GM12878 (cell line): ENCODE results near the gene APLP2. TPM values are rescaled to one million over a fixed set of nuclear protein-coding genes. Genes with fewer than 3 reads are reported as not detected.

Experiments
- ATAC-seq: fragments of 200-7000 bp; cut with Tn5 transposase; 3 replicates; pipeline ENCODE4 v1.9.1; 2020; ENCODE audit warnings: mild to moderate bottlenecking, moderate library complexity
- BruUV-seq: library from RNA; stranded (reverse); fragments of 400-500 nt; replicated peaks from 2 replicates; lab custom pipeline; 2021; lab: Mats Ljungman, UMichigan
- CTCF ChIA-PET: fragments of 300-600 bp; sonication (Branson Sonifier 250); formaldehyde crosslinking; extraction: SDS; loops from one replicate; lab custom pipeline; 2021; ENCODE audit warnings: inconsistent platforms; lab: Yijun Ruan, JAX
- POLR2A ChIA-PET: fragments of 350-600 bp; formaldehyde crosslinking; extraction: SDS; loops from one replicate; lab custom pipeline; 2021; ENCODE audit warnings: inconsistent platforms; lab: Charles Lee
- RAD21 ChIA-PET: fragments of 300-600 bp; sonication (Branson Sonifier 250); formaldehyde crosslinking; loops from one replicate; lab custom pipeline; 2023; ENCODE audit warnings: antibody characterized with exemption; ENCODE audit not compliant: unreplicated experiment; lab: Charles Lee
- SMC1A ChIA-PET: fragments of 300-600 bp; sonication (Branson Sonifier 250); formaldehyde crosslinking; loops from one replicate; lab custom pipeline; 2023; ENCODE audit not compliant: unreplicated experiment, uncharacterized antibody; lab: Charles Lee
- DNase-seq: peaks from one replicate; pipeline ENCODE4 v3.0.0-alpha.2; 2011; ENCODE audit warnings: low read depth, low spot score
- FAIRE-seq: peaks from 3 replicates; lab custom pipeline; 2011; peaks lifted over from hg19 to GRCh38; lab: Jason Lieb, UNC
- H2AFZ ChIP-seq: 2 replicates; pipeline ENCODE4 v1.6.0; 2011; ENCODE audit warnings: low read depth, low read length, control low read depth; ENCODE audit not compliant: control insufficient read depth
- H3K27ac ChIP-seq: 2 replicates; pipeline ENCODE4 v1.5.1; 2011; ENCODE audit warnings: control low read depth; ENCODE audit not compliant: control insufficient read depth, insufficient read depth
- H3K27me3 ChIP-seq, 2 experiments: replicated peaks in 1 of 2; 2 replicates each; pipeline versions ENCODE4 v1.6.0 to v1.6.1; 2011; ENCODE audit warnings: low read length in 1 of 2; ENCODE audit not compliant: control insufficient read depth in 2 of 2, insufficient read depth in 2 of 2
- H3K36me3 ChIP-seq, 2 experiments: 2 replicates each; pipeline ENCODE4 v1.5.1; 2011; ENCODE audit warnings: low read length in 1 of 2; ENCODE audit not compliant: control insufficient read depth in 2 of 2, insufficient read depth in 2 of 2
- H3K4me1 ChIP-seq: 2 replicates; pipeline ENCODE4 v1.6.1; 2011; ENCODE audit warnings: mild to moderate bottlenecking, low read length, moderate library complexity, mixed read lengths; ENCODE audit not compliant: control insufficient read depth, insufficient read depth
- H3K4me2 ChIP-seq: 2 replicates; pipeline ENCODE4 v1.6.0; 2011; ENCODE audit warnings: control low read depth; ENCODE audit not compliant: control insufficient read depth, insufficient read depth
- H3K4me3 ChIP-seq: fragments of 200-600 bp; sonication (generic); 2 replicates; pipeline ENCODE4 v1.5.1; 2016
- H3K79me2 ChIP-seq: 2 replicates; pipeline ENCODE4 v1.6.0; 2011; ENCODE audit warnings: low read length; ENCODE audit not compliant: control insufficient read depth, insufficient read depth
- H3K9ac ChIP-seq: 2 replicates; pipeline ENCODE4 v1.8.0; 2011; ENCODE audit warnings: low read length, control low read depth, mixed read lengths; ENCODE audit not compliant: control insufficient read depth, insufficient read depth
- H3K9me3 ChIP-seq: replicated peaks from 3 replicates; pipeline ENCODE4 v1.5.1; 2011; ENCODE audit warnings: mild to moderate bottlenecking, low read length; ENCODE audit not compliant: control insufficient read depth, insufficient read depth
- H4K20me1 ChIP-seq: 2 replicates; pipeline ENCODE4 v1.6.0; 2011; ENCODE audit not compliant: control insufficient read depth, insufficient read depth
- CBFB ChIP-seq: IDR thresholded peaks from 2 replicates; pipeline ENCODE4 v1.6.1; 2016; ENCODE audit warnings: antibody characterized with exemption, low read depth
- CUX1 ChIP-seq: IDR thresholded peaks from 2 replicates; pipeline ENCODE4 v1.6.1; 2012; ENCODE audit warnings: improper control_type of control experiment, low read depth, low read length; ENCODE audit not compliant: insufficient replicate concordance
- GATAD2B ChIP-seq: fragments of 450-650 bp; conservative IDR thresholded peaks from 2 replicates; pipeline ENCODE4 v1.6.1; 2017; ENCODE audit warnings: low read depth, mild to moderate bottlenecking, moderate library complexity
- MEF2B ChIP-seq: fragments of 450-650 bp; IDR thresholded peaks from 2 replicates; pipeline ENCODE4 v1.6.1; 2018; ENCODE audit warnings: mild to moderate bottlenecking, moderate library complexity; ENCODE audit not compliant: partially characterized antibody, poor library complexity, severe bottlenecking
- NR2F1 ChIP-seq: fragments of 450-650 bp; conservative IDR thresholded peaks from 2 replicates; pipeline ENCODE4 v1.6.1; 2017; ENCODE audit warnings: mild to moderate bottlenecking
- PML ChIP-seq: IDR thresholded peaks from 2 replicates; pipeline ENCODE4 v1.6.1; 2012; ENCODE audit warnings: low read length, inconsistent platforms
- POLR2A ChIP-seq: IDR thresholded peaks from 2 replicates; pipeline ENCODE4 v1.6.1; 2011; ENCODE audit warnings: low read depth, mild to moderate bottlenecking, low read length
- RAD21 ChIP-seq: IDR thresholded peaks from 2 replicates; pipeline ENCODE4 v1.6.1; 2011; ENCODE audit warnings: mild to moderate bottlenecking, low read depth, low read length, moderate library complexity; ENCODE audit not compliant: insufficient read depth
- RB1 ChIP-seq: fragments of 450-650 bp; formaldehyde crosslinking; IDR thresholded peaks from 2 replicates; pipeline ENCODE4 v1.6.1; 2017; ENCODE audit warnings: mild to moderate bottlenecking, borderline replicate concordance
- TBL1XR1 ChIP-seq: IDR thresholded peaks from 2 replicates; pipeline ENCODE4 v1.6.1; 2012; ENCODE audit warnings: low read depth, low read length, improper control_type of control experiment
- ZBTB4 ChIP-seq: fragments of 450-650 bp; formaldehyde crosslinking; IDR thresholded peaks from 2 replicates; pipeline ENCODE4 v1.4.0; 2022; ENCODE audit warnings: mild to moderate bottlenecking, moderate library complexity
- ZNF24 ChIP-seq: fragments of 450-650 bp; IDR thresholded peaks from 2 replicates; pipeline ENCODE4 v1.6.1; 2017; ENCODE audit warnings: antibody characterized with exemption, mild to moderate bottlenecking
- ZNF687 ChIP-seq: fragments of 450-650 bp; IDR thresholded peaks from 2 replicates; pipeline ENCODE4 v1.6.1; 2017; ENCODE audit warnings: mild to moderate bottlenecking, moderate library complexity
- WGBS: methylation state at CpG from one replicate; pipeline ENCODE4 v1.1.6; 2016; ENCODE audit warnings: low lambda C conversion rate; ENCODE audit not compliant: insufficient replicate concordance, insufficient coverage; ENCODE audit errors: missing lambda C conversion rate; 5-methylcytosine and 5-hydroxymethylcytosine counted together
- in situ Hi-C: fragments of 300-500 bp; cut with MboI; formaldehyde crosslinking; loops from 9 replicates; pipeline ENCODE4 v1.14.3; 2018; ENCODE audit warnings: mixed read lengths
- intact Hi-C: fragments of 100-400 bp; cut with micrococcal nuclease; formaldehyde crosslinking; loops from one replicate; pipeline ENCODE4 v1.14.2; 2022; ENCODE audit not compliant: unreplicated experiment
- polyA plus RNA-seq, 11 experiments: library from polyadenylated mRNA; depleted of rRNA in 4 of 11; unstranded in 6 of 11; stranded (reverse) in 5 of 11; fragments of >200 nt; fragmentation: Nextera tagmentation in 4 of 11; fragmentation: Illumina TruSeq in 1 of 11; extraction: Ambion mirVana in 4 of 11; extraction: Trizol in 1 of 11; gene quantifications; 1 replicate in 1 of 11; 2 replicates in 10 of 11; pipeline versions ENCODE4 v1.2.1 to v1.2.3, GENCODE V29; 2011 to 2016; ENCODE audit warnings: inconsistent platforms in 2 of 11, missing spikeins in 2 of 11, low read depth in 1 of 11
- total RNA-seq, 4 experiments: library from RNA; depleted of rRNA in 3 of 4; stranded (reverse); fragments of >200 nt in 3 of 4; fragmentation: Illumina TruSeq in 1 of 4; extraction: Trizol in 1 of 4; gene quantifications; 2 replicates each; pipeline versions ENCODE4 v1.2.1 to v1.2.3, GENCODE V29; 2013 to 2021

The APLP2 gene
- total and polyA plus RNA-seq, 10 of the 15 experiments (the other 5 are each of a cell fraction or from before 2014, with no cell fraction given) = 2.3 to 38.8 (median 21.3) TPM

DNA sequence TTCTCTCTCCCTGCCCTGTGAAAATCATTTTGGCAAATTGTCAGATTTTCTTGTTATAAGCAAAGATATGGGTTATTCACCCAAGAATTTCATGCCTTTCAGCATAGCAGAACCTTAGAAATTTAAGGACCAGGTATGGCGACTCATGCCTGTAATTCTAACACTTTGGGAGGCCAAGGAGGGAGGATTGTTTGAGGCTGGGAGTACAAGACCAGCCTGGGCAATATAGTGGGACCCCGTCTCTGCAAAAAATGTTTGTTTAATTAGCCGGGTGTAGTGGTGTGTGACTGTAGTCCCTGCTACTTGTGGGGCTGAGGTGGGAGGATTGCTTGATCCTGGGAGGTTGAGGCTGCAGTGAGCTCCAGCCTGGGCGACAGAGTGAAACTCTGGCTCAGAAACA is 27.6 kb downstream of the APLP2 start:
- Histone ChIP-seq H2AFZ (no peak overlapping the region), H3K4me2 (no peak overlapping the region), H3K9ac (no peak overlapping the region)
- BruUV-seq = no TSS peak
- in situ Hi-C loops = no loop called here
- TF ChIP-seq MEF2B (no peak), NR2F1 (no peak), ZNF24 (no peak), CBFB (no peak), PML (no peak), ZNF687 (no peak), RAD21 (no peak), TBL1XR1 (no peak), RB1 (no peak), ZBTB4 (CRISPR knock-in tag) (no peak), GATAD2B (no peak), CUX1 (no peak), POLR2A (no peak)
- TF ChIP-seq, all 136 proteins: peak for 0
- Histone ChIP-seq H3K27ac (no peak overlapping the region), H3K4me3 (no peak overlapping the region), H4K20me1 (no peaks in the 10 kb centered on the region), H3K9me3 (no peaks in the 10 kb centered on the region), H3K4me1 (no peaks in the 10 kb centered on the region), H3K79me2 (no peaks in the 10 kb centered on the region), H3K36me3 (no peaks in the 10 kb centered on the region), H3K27me3 (no peaks in the 10 kb centered on the region)
- DNase-seq (no peak), ATAC-seq (no peak), FAIRE-seq (no peak)
- ChIA-PET POLR2A (no interaction called here), SMC1A (interaction anchor here (1.6 kb wide), 1 partner anchor 21 kb away, joined by 3 read pairs; no protein-coding TSS in a partner anchor), RAD21 (no interaction called here), CTCF (no interaction called here)
- intact Hi-C loops = no loop called here
- 44% methylated on average over 4 of the region's 4 CpGs for WGBS
